AG09309 (cell line): ENCODE measurements around the gene SCART1.
"Not testable (repeated sequence)": the region's sequence is repeated elsewhere in the genome, so short reads cannot be mapped to it uniquely, and the experiment has no call there.

ENCODE experiments used
- DNase-seq: peaks from one replicate; pipeline ENCODE4 v3.0.0-alpha.2; 2010; ENCODE audit warnings: low read depth
- H3K4me3 ChIP-seq: 2 replicates; pipeline ENCODE4 v1.5.1; 2011; ENCODE audit warnings: mild to moderate bottlenecking, low read depth, low read length, moderate library complexity; ENCODE audit not compliant: control insufficient read depth
- CTCF ChIP-seq: IDR thresholded peaks from 2 replicates; pipeline ENCODE4 v1.5.1; 2011; ENCODE audit warnings: mild to moderate bottlenecking, low read depth, low read length, inconsistent platforms; ENCODE audit not compliant: insufficient read depth, control insufficient read depth; ENCODE audit errors: missing control alignments

The SCART1 gene

GRCh38 chr10:133464582-133465031, 10.9 kb downstream of the SCART1 start:
- DNase-seq: no peak
- no peak overlapping the region for H3K4me3 ChIP-seq
- TF ChIP-seq CTCF: no peak

GRCh38 chr10:133465191-133465949, 11.6 kb downstream of the SCART1 start:
- no peak overlapping the region for H3K4me3 ChIP-seq
- no peak for TF ChIP-seq CTCF
- DNase-seq: no peak

- no peak overlapping the region for H3K4me3 ChIP-seq
- TF ChIP-seq CTCF: no peak
- DNase-seq: no peak
These were observed 12.3 kb downstream of the SCART1 start for GRCh38 chr10:133465950-133466474.

- no peak for DNase-seq
- H3K4me3 ChIP-seq: no peak overlapping the region
- no peak for TF ChIP-seq CTCF
These were observed 13.0 kb downstream of the SCART1 start for GRCh38 chr10:133466683-133467275.

GRCh38 chr10:133467286-133467911, 13.7 kb downstream of the SCART1 start:
- H3K4me3 ChIP-seq: no peak overlapping the region
- TF ChIP-seq CTCF: no peak
- no peak for DNase-seq

GRCh38 chr10:133469205-133469604, 15.5 kb downstream of the SCART1 start:
- not testable (repeated sequence) for DNase-seq, H3K4me3 ChIP-seq

- DNase-seq: no peak
- no peak for TF ChIP-seq CTCF
- no peak overlapping the region for H3K4me3 ChIP-seq
These were observed 17.8 kb downstream of the SCART1 start for GRCh38 chr10:133471300-133472109.
